Aorta (tissue), 5 donors: ENCODE data around the gene PAX1. TPM values are rescaled to one million over a fixed set of nuclear protein-coding genes. Genes with fewer than 3 reads are reported as not detected.
A peak's percentile ranks its signal among the peaks of the same experiment; 100 is the strongest.

Experiments used
- ATAC-seq: fragments of 200-7000 bp; cut with Tn5 transposase; one replicate; pipeline ENCODE4 v1.9.1; 2022; ENCODE audit warnings: moderate library complexity; ENCODE audit not compliant: low FRiP score
- DNase-seq, 2 donors: peaks; one replicate each; pipeline ENCODE4 v3.0.0-alpha.2; 2020
- H3K27ac ChIP-seq, 2 donors: one replicate each; pipeline ENCODE4 v1.5.1; 2013; ENCODE audit warnings: low read length in 2 of 2, mild to moderate bottlenecking in 2 of 2, moderate library complexity in 2 of 2, control low read depth in 1 of 2, inconsistent platforms in 1 of 2, low read depth in 1 of 2
- H3K27me3 ChIP-seq, 2 donors: one replicate each; pipeline ENCODE4 v1.6.1; 2013; ENCODE audit warnings: control low read depth in 1 of 2, low read length in 1 of 2, mild to moderate bottlenecking in 1 of 2, moderate library complexity in 1 of 2; ENCODE audit not compliant: insufficient read depth in 2 of 2, control insufficient read depth in 1 of 2
- H3K36me3 ChIP-seq, 2 donors: one replicate each; pipeline ENCODE4 v1.6.1; 2013; ENCODE audit warnings: control low read depth in 1 of 2, low read length in 1 of 2, mild to moderate bottlenecking in 1 of 2; ENCODE audit not compliant: insufficient read depth in 2 of 2, control insufficient read depth in 1 of 2
- H3K4me1 ChIP-seq, 2 donors: one replicate each; pipeline ENCODE4 v1.6.1; 2013; ENCODE audit warnings: low read length in 2 of 2, control low read depth in 1 of 2, mild to moderate bottlenecking in 1 of 2, moderate library complexity in 1 of 2; ENCODE audit not compliant: insufficient read depth in 2 of 2, control insufficient read depth in 1 of 2
- H3K4me3 ChIP-seq, 2 donors: one replicate each; pipeline ENCODE4 v1.5.1; 2013; ENCODE audit warnings: low read length in 2 of 2, control low read depth in 1 of 2, mild to moderate bottlenecking in 1 of 2
- H3K9me3 ChIP-seq: one replicate; pipeline ENCODE4 v1.6.1; 2013; ENCODE audit warnings: mild to moderate bottlenecking, low read length; ENCODE audit not compliant: control insufficient read depth
- WGBS, 2 donors: extraction: QIAGEN DNeasy Blood & Tissue Kit; methylation state at CpG; one replicate each; pipeline ENCODE4 v1.1.7; 2013; 5-methylcytosine and 5-hydroxymethylcytosine counted together
- intact Hi-C, 2 donors: fragments of 100-400 bp; cut with DNase I; formaldehyde crosslinking; loops; one replicate each; pipeline versions ENCODE4 v1.14.2 to v1.15.0; 2022
- polyA plus RNA-seq, 2 donors: library from polyadenylated mRNA; stranded (reverse); fragments of 200-250 nt; gene quantifications; one replicate each; pipeline ENCODE4 v1.2.3, GENCODE V29; 2013
- total RNA-seq, 2 donors: library from RNA; stranded (reverse); fragmentation: NEBNext Ultra II Directional; extraction: Animal tissue kit (Norgen Biotek cat#: 25700); gene quantifications; one replicate each; pipeline ENCODE4 v1.2.1, GENCODE V29; 2021
- donor health status: healthy with polysubstance abuse.
- donor health status: Bipolar disorder and iron deficiency.
- donor health status: DM: no; HTN: no; CAD: no.
- donor health status: DM: no; HTN: no; CAD: no.
- donor health status: DM: yes; HTN: yes; CAD: no.

The PAX1 gene
- total and polyA plus RNA-seq, 4 donors = not detected

DNA sequence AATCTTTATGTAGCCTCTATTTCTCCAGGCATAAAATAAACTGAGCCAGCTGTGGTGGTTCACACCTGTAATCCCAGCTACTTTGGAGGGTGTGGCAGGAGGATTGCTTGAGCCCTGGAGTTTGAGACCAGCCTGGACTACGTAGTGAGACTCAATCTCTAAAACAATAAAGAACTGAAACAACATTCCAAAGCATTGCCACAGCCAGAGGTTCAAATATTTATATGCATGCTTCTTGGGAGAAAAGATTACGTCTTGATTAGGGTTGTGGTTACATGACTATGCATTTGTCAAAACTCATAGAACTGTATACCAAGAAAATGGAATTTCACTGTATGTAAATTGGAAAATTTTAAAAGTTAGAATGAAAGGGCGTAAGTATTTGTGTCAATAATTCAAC lies 27.7 kb upstream of the PAX1 start:
- intact Hi-C loops = no loop called here
- 13 to 21% methylated on average over 3 of the region's 3 CpGs for WGBS, 2 donors
- Histone ChIP-seq H3K36me3 (no peaks in the 10 kb centered on the region), H3K4me3 (no peak overlapping the region), H3K9me3 (peaks cover 5% of the 10 kb centered on the region), H3K27ac (no peak overlapping the region), H3K27me3 (peaks cover 0 to 3% of the 10 kb centered on the region in 2 donors), H3K4me1 (no peaks in the 10 kb centered on the region)
- ATAC-seq (no peak), DNase-seq (no peak)

- Histone ChIP-seq H3K4me1 (no peaks in the 10 kb centered on the region), H3K36me3 (no peaks in the 10 kb centered on the region), H3K27ac (no peak overlapping the region), H3K27me3 (peaks cover 0 to 4% of the 10 kb centered on the region in 2 donors), H3K4me3 (no peak overlapping the region), H3K9me3 (no peaks in the 10 kb centered on the region)
- WGBS, 2 donors = 21 to 32% methylated on average over 14 of the region's 14 CpGs
- intact Hi-C loops = no loop called here
- DNase-seq (no peak), ATAC-seq (peak; percentile 59)
Measured at GRCh38 chr20:21681234-21681921, 24.1 kb upstream of the PAX1 start.

- ATAC-seq = peak; percentile 41
- intact Hi-C loops = no loop called here
- no peaks in the 10 kb centered on the region for H3K4me1 ChIP-seq
- peaks cover 0 to 4% of the 10 kb centered on the region in 2 donors for H3K27me3 ChIP-seq
- no peak overlapping the region for H3K27ac ChIP-seq
- 10 to 19% methylated on average over 10 of the region's 10 CpGs for WGBS, 2 donors
- no peak for DNase-seq
- H3K4me3 ChIP-seq = peak overlapping the region in 1 of 2 donors; percentile 2
- H3K9me3 ChIP-seq = no peaks in the 10 kb centered on the region
- H3K36me3 ChIP-seq = no peaks in the 10 kb centered on the region
Measured at GRCh38 chr20:21681922-21682318, 23.5 kb upstream of the PAX1 start.

- intact Hi-C loops = no loop called here
- ATAC-seq (no peak), DNase-seq (no peak)
- 23 to 33% methylated on average over 8 of the region's 8 CpGs for WGBS, 2 donors
- Histone ChIP-seq H3K4me3 (no peak overlapping the region), H3K27me3 (peaks cover 0 to 4% of the 10 kb centered on the region in 2 donors), H3K4me1 (no peaks in the 10 kb centered on the region), H3K36me3 (no peaks in the 10 kb centered on the region), H3K9me3 (no peaks in the 10 kb centered on the region), H3K27ac (no peak overlapping the region)
Measured at GRCh38 chr20:21682521-21682954, 22.9 kb upstream of the PAX1 start.

- Histone ChIP-seq H3K4me3 (no peak overlapping the region), H3K4me1 (no peaks in the 10 kb centered on the region), H3K9me3 (no peaks in the 10 kb centered on the region), H3K27me3 (peaks cover 0 to 4% of the 10 kb centered on the region in 2 donors), H3K36me3 (no peaks in the 10 kb centered on the region), H3K27ac (no peak overlapping the region)
- intact Hi-C loops = no loop called here
- WGBS, 2 donors = 56 to 57% methylated on average over 3 of the region's 3 CpGs
- DNase-seq (no peak), ATAC-seq (no peak)
Measured at GRCh38 chr20:21684671-21685070, 20.8 kb upstream of the PAX1 start.

- no peaks in the 10 kb centered on the region for H3K4me1 ChIP-seq
- no peak overlapping the region for H3K4me3 ChIP-seq
- H3K27ac ChIP-seq = no peak overlapping the region
- no peaks in the 10 kb centered on the region for H3K36me3 ChIP-seq
- H3K27me3 ChIP-seq = peaks cover 0 to 6% of the 10 kb centered on the region in 2 donors
- no peaks in the 10 kb centered on the region for H3K9me3 ChIP-seq
- DNase-seq (no peak), ATAC-seq (no peak)
- 75 to 82% methylated on average over 2 of the region's 2 CpGs for WGBS, 2 donors
- intact Hi-C loops = no loop called here
Measured at GRCh38 chr20:21685981-21686380, 19.5 kb upstream of the PAX1 start.

- Histone ChIP-seq H3K4me1 (no peaks in the 10 kb centered on the region), H3K9me3 (no peaks in the 10 kb centered on the region), H3K4me3 (no peak overlapping the region), H3K27me3 (peaks cover 0 to 3% of the 10 kb centered on the region in 2 donors), H3K36me3 (no peaks in the 10 kb centered on the region), H3K27ac (no peak overlapping the region)
- DNase-seq (no peak), ATAC-seq (no peak)
- intact Hi-C loops = no loop called here
- 31 to 39% methylated on average over 8 of the region's 8 CpGs for WGBS, 2 donors
Measured at GRCh38 chr20:21693322-21693721, 12.1 kb upstream of the PAX1 start.

DNA sequence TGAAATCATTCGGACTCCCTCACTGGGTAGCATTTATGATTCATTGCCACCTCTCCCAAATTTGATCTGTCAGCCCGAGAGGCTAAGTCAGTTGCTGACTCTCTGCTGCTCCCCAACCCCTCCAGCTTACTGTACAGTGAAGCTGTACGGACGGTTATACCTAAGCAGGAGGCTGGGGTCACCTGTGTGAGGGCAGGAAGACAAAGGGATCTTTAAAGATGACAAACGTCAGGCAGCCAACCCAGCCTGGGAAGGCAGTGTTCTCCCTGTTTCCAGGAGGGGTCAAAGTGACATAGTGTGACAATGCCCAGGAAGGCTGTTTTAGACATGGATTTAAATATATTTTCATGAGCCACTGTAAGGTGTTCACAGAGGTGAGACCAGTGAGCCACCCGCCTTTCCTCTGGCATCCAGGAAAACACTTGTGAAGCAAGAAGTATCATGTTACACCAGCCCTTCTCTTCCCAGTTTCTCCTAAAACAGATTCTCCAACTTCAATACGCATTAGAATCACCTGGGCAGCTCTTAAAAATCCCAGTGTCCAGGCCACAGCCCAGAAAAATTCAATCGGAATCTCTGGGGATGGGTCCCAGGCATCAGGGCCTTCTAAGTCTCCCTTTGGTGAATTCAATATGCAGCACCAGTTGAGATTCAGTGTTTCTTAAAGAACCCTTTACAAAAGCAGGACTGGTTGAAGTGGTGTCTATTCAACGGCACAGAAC lies 6.8 kb upstream of the PAX1 start:
- no peak for DNase-seq
- Histone ChIP-seq H3K4me1 (no peaks in the 10 kb centered on the region), H3K9me3 (no peaks in the 10 kb centered on the region), H3K27ac (no peak overlapping the region), H3K4me3 (no peak overlapping the region), H3K27me3 (no peaks in the 10 kb centered on the region), H3K36me3 (no peaks in the 10 kb centered on the region)
- WGBS, 2 donors = 25 to 40% methylated on average over 9 of the region's 9 CpGs
- intact Hi-C loops = no loop called here
- no peak for ATAC-seq

GRCh38 chr20:21699216-21699508 lies 6.3 kb upstream of the PAX1 start:
- no peaks in the 10 kb centered on the region for H3K4me1 ChIP-seq
- H3K27me3 ChIP-seq = no peaks in the 10 kb centered on the region
- ATAC-seq (no peak), DNase-seq (no peak)
- H3K4me3 ChIP-seq = no peak overlapping the region
- H3K36me3 ChIP-seq = no peaks in the 10 kb centered on the region
- H3K9me3 ChIP-seq = no peaks in the 10 kb centered on the region
- intact Hi-C loops = no loop called here
- H3K27ac ChIP-seq = no peak overlapping the region
- WGBS, 2 donors = 40 to 46% methylated on average over 8 of the region's 8 CpGs
